Thyroid gland (tissue), 4 donors: ENCODE results near the gene ZNF789. TPM values are rescaled to one million over a fixed set of nuclear protein-coding genes. Genes with fewer than 3 reads are reported as not detected.

Experiments used
- DNase-seq, 2 donors: peaks; one replicate each; pipeline ENCODE4 v3.0.0-alpha.2; 2019
- H3K27ac ChIP-seq, 3 donors: fragments of 200-600 bp; sonication (generic); 1 replicate in 2 of 3; 2 replicates in 1 of 3; pipeline ENCODE4 v1.5.1; 2016 to 2019; ENCODE audit warnings: mild to moderate bottlenecking in 1 of 3, moderate library complexity in 1 of 3
- H3K27me3 ChIP-seq: fragments of 200-600 bp; sonication (generic); one replicate; pipeline ENCODE4 v1.5.1; 2019
- H3K36me3 ChIP-seq, 2 donors: fragments of 200-600 bp; sonication (generic); one replicate each; pipeline ENCODE4 v1.5.1; 2016 to 2019
- H3K4me1 ChIP-seq, 2 donors: fragments of 200-600 bp; sonication (generic); one replicate each; pipeline ENCODE4 v1.5.1; 2017 to 2019
- H3K4me3 ChIP-seq, 3 donors: fragments of 200-600 bp; sonication (generic); replicated peaks in 1 of 3; 1 replicate in 2 of 3; 2 replicates in 1 of 3; pipeline ENCODE4 v1.5.1; 2016; ENCODE audit warnings: mild to moderate bottlenecking in 1 of 3
- H3K9me3 ChIP-seq: fragments of 200-600 bp; sonication (generic); one replicate; pipeline ENCODE4 v1.5.1; 2017
- POLR2A ChIP-seq, 2 donors: fragments of 450-650 bp; IDR thresholded peaks; one replicate each; pipeline ENCODE4 v1.6.1; 2017; ENCODE audit warnings: antibody characterized with exemption in 2 of 2, mild to moderate bottlenecking in 2 of 2, moderate library complexity in 1 of 2
- WGBS, 2 donors: methylation state at CpG; one replicate each; pipeline ENCODE4 v1.1.5; 2017; 5-methylcytosine and 5-hydroxymethylcytosine counted together
- intact Hi-C: fragments of 100-400 bp; cut with DNase I; formaldehyde crosslinking; loops from one replicate; pipeline ENCODE4 v1.15.1; 2023
- total RNA-seq, 4 donors: library from RNA; depleted of rRNA; stranded (reverse); fragments of >200 nt; gene quantifications; one replicate each; pipeline ENCODE4 v1.2.3, GENCODE V29; 2016
- TF ChIP-seq, protein P1 (sequence below), 6 experiments: fragments of 200-600 bp in 3 of 6; fragments of 450-650 bp in 3 of 6; sonication (generic) in 3 of 6; IDR thresholded peaks; one replicate each; pipeline ENCODE4 v1.5.1; 2016 to 2019; ENCODE audit warnings: antibody characterized with exemption in 6 of 6, mild to moderate bottlenecking in 2 of 6, inconsistent platforms in 1 of 6, moderate library complexity in 1 of 6

Gene ZNF789
- total RNA-seq, 4 donors from 2014 or later: 9.8 to 14.5 (median 11.4) TPM

DNA sequence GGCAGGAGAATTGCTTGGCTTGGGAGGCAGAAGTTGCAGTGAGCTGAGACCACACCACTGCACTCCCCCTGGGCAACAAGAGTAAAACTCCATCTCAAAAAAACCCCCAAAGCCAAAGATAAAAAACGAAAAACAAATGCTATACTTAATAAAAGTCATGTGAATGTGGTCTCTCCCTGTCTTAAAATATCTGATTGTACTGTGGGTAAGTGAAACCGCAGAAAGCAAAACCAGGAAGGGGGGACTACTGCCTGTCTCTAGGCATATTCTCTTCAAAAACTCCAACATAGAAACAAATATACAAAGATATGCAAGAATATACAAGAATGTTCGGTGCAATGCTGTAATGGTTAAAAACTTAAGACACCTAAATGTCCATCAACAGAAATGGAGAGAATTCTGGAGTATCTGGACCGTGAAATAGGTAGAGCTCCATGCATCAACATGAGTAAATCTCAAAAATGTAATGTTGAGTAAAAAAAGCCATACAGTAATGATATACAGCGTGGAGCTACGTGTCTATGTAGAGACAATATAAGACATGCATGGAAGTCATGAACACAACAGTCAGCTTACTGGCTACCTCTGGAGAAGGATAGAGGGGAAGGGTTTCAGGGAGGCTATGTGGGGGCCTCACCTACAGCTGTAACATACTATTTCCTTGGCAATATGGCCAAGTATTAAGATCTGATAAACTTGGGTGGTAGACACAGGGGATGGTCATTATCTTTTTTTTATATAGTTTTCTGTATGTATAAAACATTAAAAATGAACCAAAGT, 25.3 kb downstream of the ZNF789 start:
- H3K27ac ChIP-seq: no peak overlapping the region
- TF ChIP-seq, protein P1, sequence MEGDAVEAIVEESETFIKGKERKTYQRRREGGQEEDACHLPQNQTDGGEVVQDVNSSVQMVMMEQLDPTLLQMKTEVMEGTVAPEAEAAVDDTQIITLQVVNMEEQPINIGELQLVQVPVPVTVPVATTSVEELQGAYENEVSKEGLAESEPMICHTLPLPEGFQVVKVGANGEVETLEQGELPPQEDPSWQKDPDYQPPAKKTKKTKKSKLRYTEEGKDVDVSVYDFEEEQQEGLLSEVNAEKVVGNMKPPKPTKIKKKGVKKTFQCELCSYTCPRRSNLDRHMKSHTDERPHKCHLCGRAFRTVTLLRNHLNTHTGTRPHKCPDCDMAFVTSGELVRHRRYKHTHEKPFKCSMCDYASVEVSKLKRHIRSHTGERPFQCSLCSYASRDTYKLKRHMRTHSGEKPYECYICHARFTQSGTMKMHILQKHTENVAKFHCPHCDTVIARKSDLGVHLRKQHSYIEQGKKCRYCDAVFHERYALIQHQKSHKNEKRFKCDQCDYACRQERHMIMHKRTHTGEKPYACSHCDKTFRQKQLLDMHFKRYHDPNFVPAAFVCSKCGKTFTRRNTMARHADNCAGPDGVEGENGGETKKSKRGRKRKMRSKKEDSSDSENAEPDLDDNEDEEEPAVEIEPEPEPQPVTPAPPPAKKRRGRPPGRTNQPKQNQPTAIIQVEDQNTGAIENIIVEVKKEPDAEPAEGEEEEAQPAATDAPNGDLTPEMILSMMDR (IDR thresholded peaks at IDR 0.05): no peak
- TF ChIP-seq POLR2A (IDR thresholded peaks at IDR 0.05): no peak
- no peaks in the 10 kb centered on the region for H3K9me3 ChIP-seq
- no peak for DNase-seq
- H3K36me3 ChIP-seq: peaks cover 32 to 42% of the 10 kb centered on the region in 2 donors
- intact Hi-C loops: no loop called here
- 82% methylated on average over 6 of the region's 6 CpGs for WGBS, 2 donors
- H3K4me1 ChIP-seq: peaks cover 18 to 23% of the 10 kb centered on the region in 2 donors
- H3K4me3 ChIP-seq: peak overlapping the region in 1 of 3 donors; percentile 92
- H3K27me3 ChIP-seq: no peaks in the 10 kb centered on the region

DNA sequence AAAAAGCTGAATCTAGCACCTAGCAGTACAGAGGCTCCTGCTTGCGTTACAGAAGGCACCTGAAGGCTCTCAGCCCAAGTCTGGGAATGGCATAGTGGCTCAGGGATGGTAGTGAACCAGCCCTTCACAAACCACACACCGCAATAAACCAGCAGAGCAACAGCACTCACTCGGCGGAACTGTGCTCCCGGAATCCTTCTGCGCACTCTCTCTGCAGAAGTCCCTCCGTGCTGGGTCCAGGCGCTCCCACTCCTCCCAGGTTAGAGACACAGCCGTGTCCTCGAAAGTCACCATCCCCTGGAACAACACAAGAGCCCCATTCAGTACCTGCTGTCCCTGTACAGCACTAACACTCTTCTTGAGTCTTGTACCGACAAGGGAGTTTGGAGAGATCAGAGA, 25.9 kb downstream of the ZNF789 start:
- no peak for TF ChIP-seq POLR2A (IDR thresholded peaks at IDR 0.05)
- TF ChIP-seq, protein P1 (IDR thresholded peaks at IDR 0.05): no peak
- H3K27me3 ChIP-seq: no peaks in the 10 kb centered on the region
- H3K4me1 ChIP-seq: peaks cover 18 to 23% of the 10 kb centered on the region in 2 donors
- intact Hi-C loops: no loop called here
- H3K4me3 ChIP-seq: peak overlapping the region in 2 of 3 donors; percentile 84 to 92
- 60 to 64% methylated on average over 11 of the region's 11 CpGs for WGBS, 2 donors
- no peaks in the 10 kb centered on the region for H3K9me3 ChIP-seq
- H3K27ac ChIP-seq: no peak overlapping the region
- DNase-seq: no peak
- peaks cover 26 to 36% of the 10 kb centered on the region in 2 donors for H3K36me3 ChIP-seq

DNA sequence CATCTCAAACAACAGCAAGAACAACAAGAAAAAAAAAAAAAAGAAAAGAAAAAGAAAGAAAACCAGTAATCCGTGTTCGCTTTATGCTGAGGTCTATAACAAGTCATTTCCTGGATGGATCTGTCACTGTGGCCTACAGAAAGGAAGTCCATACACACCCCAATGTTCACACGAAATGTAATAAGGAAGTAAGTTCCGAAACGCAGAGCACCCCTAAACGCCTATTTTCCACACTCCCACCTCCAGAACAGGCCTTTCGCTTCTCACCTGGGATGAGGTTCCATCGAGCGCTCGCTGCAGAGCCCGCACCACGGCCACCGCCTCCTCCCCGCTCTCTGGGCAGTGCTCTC, 26.7 kb downstream of the ZNF789 start:
- Histone ChIP-seq H3K4me3 (peak overlapping the region; percentile 44 to 92 (median 84)), H3K4me1 (peaks cover 18 to 23% of the 10 kb centered on the region in 2 donors), H3K27me3 (no peaks in the 10 kb centered on the region), H3K9me3 (no peaks in the 10 kb centered on the region), H3K36me3 (peaks cover 18 to 28% of the 10 kb centered on the region in 2 donors), H3K27ac (peak overlapping the region; percentile 69 to 89 (median 89))
- TF ChIP-seq POLR2A (IDR thresholded peaks at IDR 0.05): no peak
- TF ChIP-seq, protein P1 (IDR thresholded peaks at IDR 0.05): no peak
- WGBS, 2 donors: 0 to 2% methylated on average over 14 of the region's 14 CpGs
- intact Hi-C loops: no loop called here
- DNase-seq: no peak

DNA sequence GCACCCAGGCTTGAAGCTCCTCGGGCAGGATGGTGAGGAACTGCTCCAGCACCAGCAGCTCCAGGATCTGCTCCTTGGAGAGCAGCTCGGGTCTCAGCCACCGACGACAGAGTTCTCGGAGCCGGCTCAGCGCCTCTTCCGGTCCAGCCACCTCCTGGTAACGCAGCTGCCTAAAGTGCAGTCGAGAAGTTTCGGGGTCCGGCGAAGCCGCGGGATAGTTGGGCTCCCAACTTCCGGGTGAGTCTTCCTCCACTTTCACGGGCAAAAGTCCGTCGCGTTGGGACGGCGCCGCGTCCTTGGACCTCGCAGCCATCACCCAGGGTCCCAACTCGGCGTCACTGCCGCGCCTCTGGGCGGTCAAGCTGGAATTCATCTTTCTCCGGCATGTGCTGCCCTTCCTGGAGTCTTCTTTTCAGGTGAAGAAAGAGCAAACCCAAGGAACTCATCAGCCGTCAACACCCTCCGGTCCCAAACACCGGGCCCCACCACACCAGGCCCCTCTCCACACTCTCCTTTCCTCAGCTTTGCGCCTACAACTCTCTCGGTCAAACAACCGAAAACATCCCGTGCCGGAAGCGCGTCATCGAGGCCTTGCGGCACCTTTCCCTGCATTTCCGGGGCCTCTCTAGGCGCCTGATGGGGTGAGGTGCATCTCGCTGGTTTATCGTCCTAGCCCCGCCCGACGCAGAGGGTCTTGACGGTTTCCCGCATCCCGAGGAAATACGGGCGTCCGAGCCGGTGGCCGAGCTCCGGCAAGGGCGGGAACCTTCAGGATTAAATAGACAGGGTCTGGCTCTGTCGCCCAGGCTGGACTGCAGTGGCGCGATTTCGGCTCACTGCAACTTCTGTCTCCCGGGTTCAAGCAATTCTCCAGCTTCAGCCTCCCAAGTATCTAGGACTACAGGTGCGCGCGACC, 27.3 kb downstream of the ZNF789 start, which contains the start of gene ZNF394:
TSS of gene ZNF394 (minus strand) at position 561 of the 916 bp plus-strand sequence. CDS start at position 373, 188 bp downstream.
- Histone ChIP-seq H3K27ac (peak within 1 kb of the TSS; percentile 69 to 89 (median 89)), H3K36me3 (peaks cover 13 to 23% of the 10 kb centered on the region in 2 donors), H3K9me3 (no peaks in the 10 kb centered on the region), H3K4me3 (peak within 1 kb of the TSS; percentile 44 to 92 (median 84)), H3K4me1 (peaks cover 18 to 23% of the 10 kb centered on the region in 2 donors), H3K27me3 (no peaks in the 10 kb centered on the region)
- intact Hi-C loops: no loop called here
- WGBS, 2 donors: 0 to 1% methylated on average over 27 to 30 of the region's 68 CpGs
- peak; percentile 90 to 93 for DNase-seq
- peak in 1 of 2 donors; percentile 67 for TF ChIP-seq POLR2A (IDR thresholded peaks at IDR 0.05)
- TF ChIP-seq, protein P1 (IDR thresholded peaks at IDR 0.05): peak in 1 of 6 experiments; percentile 8
